ENCODE measurements around the gene DRG2. TPM values are rescaled to one million over a fixed set of nuclear protein-coding genes. Genes with fewer than 3 reads are reported as not detected.

DRG2 gene
- total and polyA plus RNA-seq, 2 of the 4 experiments (the other 2 are of a cell fraction) = 43.6 to 45.1 TPM

DNA sequence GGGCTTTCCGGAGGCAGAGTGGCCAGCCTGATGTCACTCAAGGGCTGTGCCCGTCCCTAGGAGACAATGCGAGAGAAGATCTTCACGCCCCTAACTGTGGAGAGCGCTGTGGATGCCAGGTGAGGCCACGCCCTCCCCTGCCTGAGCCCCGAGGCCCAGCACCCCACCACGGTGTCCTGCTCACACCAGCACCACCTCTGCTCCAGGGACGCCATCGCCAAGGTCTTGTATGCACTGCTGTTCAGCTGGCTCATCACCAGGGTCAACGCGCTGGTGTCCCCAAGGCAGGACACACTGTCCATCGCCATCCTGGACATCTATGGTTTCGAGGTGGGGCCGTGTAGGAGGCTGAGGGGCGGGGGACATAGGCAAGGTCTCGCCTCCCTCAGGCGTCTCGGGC, 48.6 kb downstream of the DRG2 start:
- no peak overlapping the region for H3K9ac ChIP-seq (ENCODE audit: low read depth, low read length)
- TF ChIP-seq RCOR1 (IDR thresholded peaks at IDR 0.05; ENCODE audit: insufficient replicate concordance, low read length) (no peak), SMC3 (IDR thresholded peaks at IDR 0.05; ENCODE audit: low read depth, low read length) (no peak), RFX5 (IDR thresholded peaks at IDR 0.05; ENCODE audit: low read depth, low read length) (no peak), NFE2L2 (IDR thresholded peaks at IDR 0.05; ENCODE audit: low read depth, low read length) (no peak), RAD21 (IDR thresholded peaks at IDR 0.05; ENCODE audit: low read length) (no peak), MXI1 (IDR thresholded peaks at IDR 0.05; ENCODE audit: borderline replicate concordance, low read depth, low read length) (no peak), MAZ (IDR thresholded peaks at IDR 0.05; ENCODE audit: borderline replicate concordance, low read depth, low read length) (no peak), BHLHE40 (IDR thresholded peaks at IDR 0.05; ENCODE audit: low read depth, low read length) (no peak), FOS (IDR thresholded peaks at IDR 0.05; ENCODE audit: low read depth, low read length) (no peak), MAFK (IDR thresholded peaks at IDR 0.05; ENCODE audit: low read depth, low read length) (no peak), POLR2A (IDR thresholded peaks at IDR 0.05; ENCODE audit: low read depth, low read length) (no peak), CHD1 (IDR thresholded peaks at IDR 0.05; ENCODE audit: low read depth, low read length) (no peak), CEBPB (IDR thresholded peaks at IDR 0.05; ENCODE audit: low read depth, low read length) (no peak)
- TF ChIP-seq, protein P1, sequence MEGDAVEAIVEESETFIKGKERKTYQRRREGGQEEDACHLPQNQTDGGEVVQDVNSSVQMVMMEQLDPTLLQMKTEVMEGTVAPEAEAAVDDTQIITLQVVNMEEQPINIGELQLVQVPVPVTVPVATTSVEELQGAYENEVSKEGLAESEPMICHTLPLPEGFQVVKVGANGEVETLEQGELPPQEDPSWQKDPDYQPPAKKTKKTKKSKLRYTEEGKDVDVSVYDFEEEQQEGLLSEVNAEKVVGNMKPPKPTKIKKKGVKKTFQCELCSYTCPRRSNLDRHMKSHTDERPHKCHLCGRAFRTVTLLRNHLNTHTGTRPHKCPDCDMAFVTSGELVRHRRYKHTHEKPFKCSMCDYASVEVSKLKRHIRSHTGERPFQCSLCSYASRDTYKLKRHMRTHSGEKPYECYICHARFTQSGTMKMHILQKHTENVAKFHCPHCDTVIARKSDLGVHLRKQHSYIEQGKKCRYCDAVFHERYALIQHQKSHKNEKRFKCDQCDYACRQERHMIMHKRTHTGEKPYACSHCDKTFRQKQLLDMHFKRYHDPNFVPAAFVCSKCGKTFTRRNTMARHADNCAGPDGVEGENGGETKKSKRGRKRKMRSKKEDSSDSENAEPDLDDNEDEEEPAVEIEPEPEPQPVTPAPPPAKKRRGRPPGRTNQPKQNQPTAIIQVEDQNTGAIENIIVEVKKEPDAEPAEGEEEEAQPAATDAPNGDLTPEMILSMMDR (conservative IDR thresholded peaks at IDR 0.05; ENCODE audit: low read depth, low read length) = no peak
- TF ChIP-seq, protein P2, sequence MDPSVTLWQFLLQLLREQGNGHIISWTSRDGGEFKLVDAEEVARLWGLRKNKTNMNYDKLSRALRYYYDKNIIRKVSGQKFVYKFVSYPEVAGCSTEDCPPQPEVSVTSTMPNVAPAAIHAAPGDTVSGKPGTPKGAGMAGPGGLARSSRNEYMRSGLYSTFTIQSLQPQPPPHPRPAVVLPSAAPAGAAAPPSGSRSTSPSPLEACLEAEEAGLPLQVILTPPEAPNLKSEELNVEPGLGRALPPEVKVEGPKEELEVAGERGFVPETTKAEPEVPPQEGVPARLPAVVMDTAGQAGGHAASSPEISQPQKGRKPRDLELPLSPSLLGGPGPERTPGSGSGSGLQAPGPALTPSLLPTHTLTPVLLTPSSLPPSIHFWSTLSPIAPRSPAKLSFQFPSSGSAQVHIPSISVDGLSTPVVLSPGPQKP (IDR thresholded peaks at IDR 0.05; ENCODE audit: borderline replicate concordance, low read depth, low read length) = no peak
- TF ChIP-seq, protein P3, sequence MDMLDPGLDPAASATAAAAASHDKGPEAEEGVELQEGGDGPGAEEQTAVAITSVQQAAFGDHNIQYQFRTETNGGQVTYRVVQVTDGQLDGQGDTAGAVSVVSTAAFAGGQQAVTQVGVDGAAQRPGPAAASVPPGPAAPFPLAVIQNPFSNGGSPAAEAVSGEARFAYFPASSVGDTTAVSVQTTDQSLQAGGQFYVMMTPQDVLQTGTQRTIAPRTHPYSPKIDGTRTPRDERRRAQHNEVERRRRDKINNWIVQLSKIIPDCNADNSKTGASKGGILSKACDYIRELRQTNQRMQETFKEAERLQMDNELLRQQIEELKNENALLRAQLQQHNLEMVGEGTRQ (IDR thresholded peaks at IDR 0.05; ENCODE audit: low read depth, low read length) = no peak
- no peaks in the 10 kb centered on the region for H3K36me3 ChIP-seq (ENCODE audit: control insufficient read depth, insufficient read depth, low read length)
- ChIA-PET POLR2A (ENCODE audit: unreplicated experiment) (no interaction called here), CTCF (no interaction called here)
- H3K14ac ChIP-seq (replicated peaks; ENCODE audit: low read depth, low read length) = no peak overlapping the region
- no peak overlapping the region for H3K4ac ChIP-seq (ENCODE audit: low read depth, low read length)
- H2AK9ac ChIP-seq (replicated peaks; ENCODE audit: low read depth, low read length, poor library complexity) = no peak overlapping the region
- DNase-seq (no peak), ATAC-seq (ENCODE audit: low read depth) (no peak)
- no peak overlapping the region for H3K56ac ChIP-seq (ENCODE audit: extremely low read depth, insufficient read depth, low read length)
- no peaks in the 10 kb centered on the region for H3K9me3 ChIP-seq (ENCODE audit: control insufficient read depth, insufficient read depth, low read length)
- no peak overlapping the region for H2BK120ac ChIP-seq (ENCODE audit: low read depth, low read length)
- no peak overlapping the region for H2BK15ac ChIP-seq (ENCODE audit: low read depth, low read length)
- H3K23ac ChIP-seq (ENCODE audit: low read depth, low read length) = no peak overlapping the region
- peaks cover 7% of the 10 kb centered on the region; the same call in 1 of the 2 replicates for H3K27me3 ChIP-seq (ENCODE audit: control insufficient read depth, insufficient read depth, low read length)
- intact Hi-C loops (cut with micrococcal nuclease) = no loop called here
- BruUV-seq (replicated peaks) = no TSS peak
- in situ Hi-C loops (cut with MboI; ENCODE audit: low sequenced_read_pairs) = no loop called here
- H3K4me3 ChIP-seq (ENCODE audit: insufficient read depth, low read depth, low read length) = no peak overlapping the region
- H4K20me1 ChIP-seq (ENCODE audit: insufficient read depth, low read length) = peaks cover 2% of the 10 kb centered on the region; the same call in 1 of the 2 replicates
- no peak overlapping the region for H3K18ac ChIP-seq (ENCODE audit: low read depth, low read length)
- no peak overlapping the region for H2AK5ac ChIP-seq (ENCODE audit: low read depth, low read length)
- H2BK20ac ChIP-seq (ENCODE audit: low read depth, low read length) = no peak overlapping the region
- 73% methylated on average over 10 of the region's 19 CpGs; no CpG with 5 or more reads in 1 of the 2 experiments for WGBS, 2 experiments (ENCODE audit: extremely low coverage in 2 of 2, insufficient read length in 1 of 2)
- no peaks in the 10 kb centered on the region for H3K4me1 ChIP-seq (ENCODE audit: control insufficient read depth, insufficient read depth, low read length)
- H3K4me2 ChIP-seq (ENCODE audit: low read depth, low read length) = no peak overlapping the region
- H3K9me1 ChIP-seq (ENCODE audit: insufficient read depth, low read length) = no peaks in the 10 kb centered on the region
- H3K79me1 ChIP-seq (ENCODE audit: low read depth in 1 of 2, low read length in 2 of 2) = no peaks in the 10 kb centered on the region
- no peak overlapping the region for H4K8ac ChIP-seq (ENCODE audit: low read depth in 2 of 2, low read length in 2 of 2)
- H4K91ac ChIP-seq (ENCODE audit: insufficient read depth, low read depth, low read length) = no peak overlapping the region
- no peak overlapping the region for H4K5ac ChIP-seq (ENCODE audit: low read depth, low read length)
- no peak overlapping the region for H3K27ac ChIP-seq (ENCODE audit: insufficient read depth, low read length)
- H2AFZ ChIP-seq (replicated peaks; ENCODE audit: low read length, poor library complexity) = no peak overlapping the region
- H2BK5ac ChIP-seq (ENCODE audit: low read depth, low read length, poor library complexity, severe bottlenecking) = no peak overlapping the region
- dilution Hi-C loops (cut with HindIII; ENCODE audit: low sequenced_read_pairs, unreplicated experiment) = no loop called here

Data from IMR-90 (cell line).